GM21576 (cell line): ENCODE measurements around the gene MYLK2.

Experiments
- ATAC-seq: cut with Tn5 transposase; IDR thresholded peaks from one replicate; pipeline ENCODE4 v1.9.1; 2021; ENCODE audit warnings: mild to moderate bottlenecking, moderate library complexity; ENCODE audit not compliant: unreplicated experiment

Gene MYLK2

DNA sequence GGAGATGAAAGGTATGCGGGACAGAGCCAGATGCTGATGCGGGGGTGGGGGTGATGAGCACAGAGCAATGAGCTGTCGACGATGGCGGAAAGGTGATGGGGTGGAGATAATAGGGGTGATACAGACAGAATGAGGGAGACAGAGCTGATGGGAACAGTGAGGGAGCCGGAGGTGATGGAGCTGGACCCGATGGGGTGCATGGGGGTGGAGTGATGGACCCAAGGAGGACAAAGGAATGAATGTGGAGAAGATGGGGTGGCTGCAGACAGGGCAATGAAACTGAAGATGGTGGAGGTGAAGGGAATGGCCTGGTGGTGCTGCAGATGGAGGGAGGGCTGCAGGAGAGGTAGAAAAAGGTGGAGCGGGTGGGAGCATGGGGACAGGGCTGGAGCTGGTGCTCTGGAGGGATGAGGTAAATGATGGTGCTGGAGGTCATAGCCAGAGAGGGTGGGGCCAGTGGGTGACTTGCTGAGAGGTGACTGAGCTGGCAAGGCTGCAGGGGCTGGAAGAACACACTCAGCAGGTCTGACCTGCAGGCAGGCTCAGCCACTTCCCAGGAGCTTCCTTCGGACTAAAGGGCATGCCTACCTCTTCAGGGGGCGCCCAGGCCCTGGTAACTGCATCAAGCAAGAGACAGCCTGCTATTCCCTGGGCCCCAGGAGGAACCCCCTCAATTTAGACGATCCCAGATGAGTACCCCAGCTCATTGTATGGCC lies 32.2 kb downstream of the MYLK2 start:
- no peak for ATAC-seq

DNA sequence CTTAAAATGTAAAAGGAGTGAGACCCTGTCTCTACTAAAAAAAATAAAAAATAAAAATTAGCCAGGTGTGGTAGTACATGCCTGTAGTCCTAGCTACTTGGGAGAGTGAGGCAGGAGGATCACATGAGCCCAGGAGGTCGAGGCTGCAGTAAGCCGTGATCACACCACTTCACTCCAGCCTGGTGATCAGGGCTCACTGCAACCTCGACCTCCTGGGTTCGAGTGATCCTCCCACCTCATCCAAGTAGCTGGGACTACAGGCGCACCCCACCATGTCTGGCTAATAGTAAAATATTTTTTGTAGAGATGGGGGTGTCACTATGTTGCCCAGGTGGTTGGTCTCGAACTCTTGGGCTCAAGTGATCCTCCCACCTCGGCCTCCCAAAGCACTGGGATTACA lies 34.3 kb downstream of the MYLK2 start:
- no peak for ATAC-seq

DNA sequence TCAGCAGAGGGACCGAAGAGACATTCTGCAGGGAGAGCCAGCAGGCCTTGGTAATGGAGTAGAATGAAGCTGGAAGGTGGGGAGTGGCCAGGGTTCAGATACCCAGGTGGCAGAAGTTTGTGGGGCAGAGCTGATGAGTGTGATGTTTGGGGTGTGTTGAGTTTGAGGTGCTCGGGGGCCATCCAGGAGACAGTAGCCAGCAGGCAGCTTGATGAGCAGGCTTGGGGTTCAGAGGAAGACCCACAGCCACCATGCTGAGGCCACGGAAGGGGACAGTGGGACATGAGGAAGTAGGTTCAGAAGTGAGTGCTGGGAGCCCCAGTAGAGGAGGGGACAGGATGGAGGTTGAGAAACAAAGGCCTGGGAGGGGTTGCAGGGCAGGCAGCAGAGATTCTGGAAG lies 37.4 kb downstream of the MYLK2 start:
- ATAC-seq, result no peak

GRCh38 chr20:31857861-31858759 lies 39.0 kb downstream of the MYLK2 start:
- ATAC-seq, result no peak

DNA sequence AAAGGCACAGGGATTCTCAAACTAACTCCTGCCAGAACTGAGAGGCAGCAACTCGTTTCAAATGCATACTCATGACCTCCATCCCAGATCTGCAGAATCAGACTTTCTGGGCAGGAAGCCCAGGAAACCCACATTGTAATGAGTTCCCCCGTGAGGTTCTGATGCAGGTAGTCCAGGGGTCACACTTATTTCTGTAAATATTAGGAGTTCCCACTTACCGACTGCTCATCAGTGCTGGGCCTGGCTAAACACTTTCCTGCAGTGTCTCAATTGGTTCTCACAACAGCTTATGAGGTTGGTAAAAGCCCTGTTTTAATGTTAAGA lies 39.6 kb downstream of the MYLK2 start:
- ATAC-seq, result no peak

DNA sequence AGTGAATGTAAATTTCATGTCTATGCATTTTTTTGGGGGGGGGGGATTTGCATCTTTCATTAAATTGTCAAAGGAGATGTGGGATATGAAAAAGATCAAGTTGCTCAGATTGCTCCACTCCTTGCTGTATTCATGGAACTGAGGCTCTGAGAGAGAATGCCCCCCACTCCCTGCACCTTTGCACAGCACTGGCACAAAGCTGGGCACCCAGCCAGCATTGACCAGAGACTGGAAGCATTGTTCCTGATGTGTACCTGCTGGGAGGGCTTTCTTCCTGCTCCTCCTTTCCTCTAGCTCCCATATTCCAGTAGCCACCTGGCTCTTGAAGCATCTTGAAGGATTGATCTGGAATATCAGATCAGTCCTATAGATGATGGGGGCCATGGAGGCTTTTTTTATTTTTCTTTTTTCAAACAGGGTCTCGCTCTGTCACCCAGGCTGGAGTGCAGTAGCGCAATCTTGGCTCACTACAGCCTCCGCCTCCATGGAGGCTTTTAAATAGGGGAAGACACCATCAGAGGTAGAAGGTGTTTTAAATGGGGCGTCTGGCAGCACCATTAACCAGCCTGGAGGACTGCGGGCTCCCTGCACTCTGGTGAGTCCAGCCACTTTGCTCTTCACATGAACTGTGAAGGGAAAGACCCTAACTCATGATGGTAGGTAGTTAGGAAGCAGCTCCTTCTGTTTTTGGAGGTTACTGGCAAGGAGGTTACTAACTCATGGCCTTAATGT lies 40.3 kb downstream of the MYLK2 start:
- ATAC-seq, result no peak

- ATAC-seq, result no peak
These were observed 40.8 kb downstream of the MYLK2 start for GRCh38 chr20:31859998-31860380.

DNA sequence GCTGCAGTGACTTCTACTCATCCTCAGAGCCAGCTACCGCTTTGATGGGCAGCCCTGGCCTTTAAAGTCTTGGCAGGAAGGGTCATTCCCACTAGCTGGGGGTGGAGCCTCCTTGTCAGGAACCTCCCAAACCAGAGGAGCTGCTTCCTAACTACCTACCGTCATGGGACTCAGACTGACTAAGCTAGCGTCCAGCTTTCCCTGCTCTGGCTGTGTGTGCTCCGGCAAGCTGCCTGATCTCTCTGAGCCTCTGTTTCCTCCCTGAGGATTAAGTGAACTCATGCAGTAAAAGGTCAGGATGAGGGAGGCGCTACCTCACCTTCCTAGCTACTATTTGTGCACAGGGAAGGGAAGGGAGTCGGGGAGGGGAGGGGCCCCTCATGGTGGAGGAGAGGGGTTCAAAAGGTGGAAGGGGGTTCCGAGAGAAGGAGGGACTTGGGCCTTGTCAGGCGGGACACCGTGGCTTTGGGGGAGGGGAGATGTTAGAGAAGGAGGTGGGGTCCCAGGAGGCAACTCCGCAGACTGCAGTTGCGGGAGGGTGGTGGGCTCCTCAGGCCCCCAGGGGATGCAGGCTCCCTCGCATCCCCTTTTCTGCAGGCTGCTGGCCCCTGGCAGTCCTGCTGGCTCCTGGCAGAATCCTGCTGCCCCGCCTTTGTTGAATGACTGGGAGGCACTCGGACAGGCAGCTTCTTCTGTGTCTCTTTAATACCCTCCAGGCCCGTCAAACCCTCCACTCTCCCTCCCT lies 41.4 kb downstream of the MYLK2 start:
- ATAC-seq, result no peak

DNA sequence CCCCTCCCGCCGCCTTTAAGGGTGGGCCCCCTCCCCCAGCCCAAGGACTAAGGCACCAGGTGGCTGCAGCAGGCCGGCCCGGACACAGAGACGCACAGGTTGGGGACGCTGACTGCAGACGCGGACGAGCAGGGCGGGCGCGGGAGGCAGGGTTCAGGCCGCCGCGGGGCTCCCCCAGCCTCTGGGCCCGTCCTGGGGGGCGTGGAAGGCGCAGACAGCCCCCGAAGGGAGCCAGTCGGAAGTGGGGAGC lies 41.9 kb downstream of the MYLK2 start:
- ATAC-seq, result no peak

GRCh38 chr20:31861385-31862156 lies 42.4 kb downstream of the MYLK2 start:
- no peak for ATAC-seq

- no peak for ATAC-seq
These were observed 43.0 kb downstream of the MYLK2 start for GRCh38 chr20:31862157-31862470.

GRCh38 chr20:31862506-31862905 lies 43.4 kb downstream of the MYLK2 start:
- ATAC-seq, result no peak

GRCh38 chr20:31863296-31864085 lies 44.3 kb downstream of the MYLK2 start:
- ATAC-seq, result no peak

DNA sequence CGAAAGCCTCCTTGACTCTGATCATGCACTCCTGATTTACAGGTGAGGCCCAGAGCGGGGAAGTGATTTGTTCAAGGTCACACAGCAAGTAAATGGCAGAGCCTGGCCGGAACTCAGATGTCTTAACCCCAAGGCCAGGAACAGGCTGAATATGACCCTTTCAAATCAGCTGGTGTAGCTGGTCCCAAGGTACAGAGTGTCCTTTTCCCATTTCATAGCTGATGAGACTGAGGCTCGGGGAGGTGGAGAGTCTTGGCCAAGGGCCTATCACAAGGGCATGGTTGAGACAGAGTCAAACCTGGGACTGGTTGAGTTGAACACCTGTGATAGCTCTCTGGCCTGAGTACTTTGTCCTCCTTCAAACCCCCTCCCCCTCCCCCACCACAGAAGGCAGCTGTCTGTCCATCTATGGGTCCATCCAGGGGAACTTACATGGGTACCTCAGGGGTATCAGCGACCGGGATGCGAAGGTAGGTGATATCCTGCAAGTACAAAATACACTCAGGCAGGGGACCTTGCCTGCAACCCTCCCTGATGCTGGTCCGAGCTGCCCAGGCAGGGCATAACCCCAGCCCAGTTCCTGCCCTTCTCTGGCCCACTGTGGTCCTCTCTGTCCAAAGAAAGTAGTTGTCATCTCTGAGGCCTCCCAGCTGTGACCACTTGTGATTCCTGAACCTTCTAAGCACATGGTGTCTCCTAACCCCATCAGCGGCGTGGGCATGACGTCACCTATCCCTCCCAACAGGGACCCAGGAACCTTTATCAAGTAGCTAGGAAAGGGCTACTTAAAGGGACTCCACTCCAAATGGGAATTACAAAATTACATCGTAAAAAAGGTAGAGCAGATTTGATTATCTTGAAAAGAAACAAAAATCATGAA lies 45.6 kb downstream of the MYLK2 start:
- no peak for ATAC-seq

DNA sequence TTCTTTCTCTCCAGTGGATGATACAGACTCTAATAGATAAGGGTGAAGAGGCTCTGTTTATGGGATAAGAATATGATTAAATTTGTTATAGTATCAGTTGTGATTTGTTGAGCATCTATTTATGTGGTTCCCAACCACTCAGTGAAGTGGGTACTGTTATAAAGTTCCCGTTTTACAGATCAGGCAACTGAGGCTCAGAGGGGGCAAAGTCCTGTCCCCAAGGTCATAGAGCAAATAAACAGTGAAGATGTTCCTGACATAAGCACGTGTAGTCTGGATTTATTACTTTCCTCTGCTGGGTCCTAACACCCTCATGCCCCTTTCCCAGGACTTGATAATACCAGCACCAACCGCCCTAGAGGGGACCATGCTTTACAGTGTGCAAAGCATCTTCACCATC lies 47.1 kb downstream of the MYLK2 start:
- no peak for ATAC-seq

DNA sequence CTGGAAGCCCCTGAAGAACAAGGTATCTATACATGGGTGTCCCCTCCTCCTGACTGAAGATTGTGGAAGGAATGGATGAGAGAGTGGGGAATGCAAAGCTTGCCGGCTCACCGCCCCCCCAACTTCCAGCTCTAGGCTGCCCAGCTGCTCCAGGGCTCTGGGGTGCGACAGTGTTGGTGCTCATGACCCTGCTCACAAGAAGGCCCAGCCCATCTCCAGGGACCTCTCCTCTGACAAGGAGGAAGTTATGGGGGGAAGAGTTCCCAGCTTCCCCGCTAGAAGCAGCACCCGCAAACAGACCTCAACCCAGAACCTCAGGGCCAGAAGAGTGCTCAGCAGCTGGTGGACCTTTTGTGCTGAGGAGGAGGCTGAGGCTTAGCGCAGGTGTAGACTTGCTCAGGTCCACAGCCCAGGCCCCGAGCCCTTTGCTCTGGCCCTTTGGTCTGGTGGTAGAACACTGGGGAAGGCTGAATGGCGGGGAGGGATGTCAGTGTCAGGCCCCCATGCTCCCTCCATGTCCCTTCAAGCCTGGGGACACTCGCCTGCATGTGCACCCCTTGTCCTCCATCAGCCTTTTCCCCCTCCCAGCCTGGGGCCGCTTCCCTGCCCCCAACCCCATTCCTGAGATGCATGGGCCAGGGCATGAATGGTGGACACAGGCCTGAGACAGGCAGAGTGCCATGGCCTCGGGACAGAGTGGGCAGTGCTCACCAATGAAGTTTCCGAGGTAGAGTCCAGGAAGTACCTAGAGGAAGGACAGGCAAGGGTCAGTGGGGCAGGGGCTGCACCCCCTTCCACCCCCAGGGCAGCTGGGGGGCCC lies 49.9 kb downstream of the MYLK2 start:
- ATAC-seq, result no peak

- ATAC-seq, result no peak
These were observed 50.5 kb downstream of the MYLK2 start for GRCh38 chr20:31869673-31869941.

- ATAC-seq, result no peak
These were observed 51.0 kb downstream of the MYLK2 start, which contains the start of the genes DUSP15 and TTLL9 for GRCh38 chr20:31869942-31870725. TSS of gene DUSP15 (minus strand) at chr20:31870527. CDS start at chr20:31870337, 190 bp downstream. TSS of gene TTLL9 (plus strand) at chr20:31870634. CDS start at chr20:31871127, 493 bp downstream.
